Breast epithelium (tissue), 4 donors: ENCODE results near the gene C20orf144. TPM values are rescaled to one million over a fixed set of nuclear protein-coding genes. Genes with fewer than 3 reads are reported as not detected.

Experiments used
- DNase-seq, 2 donors: peaks; one replicate each; pipeline ENCODE4 v3.0.0-alpha.2; 2019; ENCODE audit warnings: low spot score in 2 of 2
- H3K27ac ChIP-seq, 2 donors: fragments of 200-600 bp; sonication (generic) in 1 of 2; one replicate each; pipeline ENCODE4 v1.5.1; 2016 to 2019; ENCODE audit warnings: mild to moderate bottlenecking in 1 of 2
- H3K27me3 ChIP-seq, 2 donors: fragments of 200-600 bp; sonication (generic) in 1 of 2; one replicate each; pipeline versions ENCODE4 v1.5.1 to v1.6.0; 2017 to 2019; ENCODE audit warnings: control low read depth in 1 of 2, mild to moderate bottlenecking in 1 of 2
- H3K36me3 ChIP-seq: fragments of 200-600 bp; one replicate; pipeline ENCODE4 v1.5.1; 2019
- H3K4me1 ChIP-seq, 2 donors: fragments of 200-600 bp; sonication (generic); one replicate each; pipeline ENCODE4 v1.5.1; 2016 to 2019; ENCODE audit warnings: control low read depth in 1 of 2
- H3K4me3 ChIP-seq, 3 donors: fragments of 200-600 bp; sonication (generic); 1 replicate in 2 of 3; 2 replicates in 1 of 3; pipeline ENCODE4 v1.5.1; 2016 to 2019; ENCODE audit warnings: mild to moderate bottlenecking in 3 of 3, moderate library complexity in 2 of 3
- H3K9me3 ChIP-seq, 2 donors: fragments of 200-600 bp; sonication (generic) in 1 of 2; one replicate each; pipeline ENCODE4 v1.5.1; 2016 to 2019; ENCODE audit warnings: control low read depth in 1 of 2
- CTCF ChIP-seq, 3 donors: fragments of 450-650 bp; IDR thresholded peaks; one replicate each; pipeline ENCODE4 v1.5.1; 2016 to 2017; ENCODE audit warnings: antibody characterized with exemption in 3 of 3, mild to moderate bottlenecking in 3 of 3, moderate library complexity in 3 of 3
- POLR2A ChIP-seq: fragments of 450-650 bp; IDR thresholded peaks from one replicate; pipeline ENCODE4 v1.6.1; 2016; ENCODE audit warnings: antibody characterized with exemption, mild to moderate bottlenecking, moderate library complexity
- POLR2AphosphoS5 ChIP-seq, 3 donors: sonication (generic); formaldehyde crosslinking; IDR thresholded peaks; one replicate each; pipeline ENCODE4 v1.6.1; 2017; ENCODE audit warnings: antibody characterized with exemption in 3 of 3
- intact Hi-C: fragments of 100-400 bp; cut with DNase I; formaldehyde crosslinking; loops from one replicate; pipeline ENCODE4 v1.15.1; 2023; ENCODE audit warnings: low total_unique reads
- total RNA-seq, 3 donors: library from RNA; depleted of rRNA; stranded (reverse); fragments of >200 nt; gene quantifications; one replicate each; pipeline ENCODE4 v1.1.0, GENCODE V29; 2016

The C20orf144 gene
- total RNA-seq, 3 donors from 2014 or later, result 0.16 to 0.33 (median 0.29) TPM

GRCh38 chr20:33684533-33685327 lies 22.6 kb downstream of the C20orf144 start:
- peaks cover 6 to 8% of the 10 kb centered on the region in 2 donors for H3K4me1 ChIP-seq
- intact Hi-C loops, result no loop called here
- H3K9me3 ChIP-seq, result no peaks in the 10 kb centered on the region
- no peak for DNase-seq
- H3K27me3 ChIP-seq, result no peaks in the 10 kb centered on the region
- no peaks in the 10 kb centered on the region for H3K36me3 ChIP-seq
- TF ChIP-seq CTCF (IDR thresholded peaks at IDR 0.05), result no peak
- no peak for TF ChIP-seq POLR2A
- TF ChIP-seq POLR2AphosphoS5 (IDR thresholded peaks at IDR 0.05), result no peak
- no peak overlapping the region for H3K27ac ChIP-seq
- H3K4me3 ChIP-seq, result no peak overlapping the region

GRCh38 chr20:33685328-33686099 lies 23.4 kb downstream of the C20orf144 start:
- no peak for DNase-seq
- TF ChIP-seq POLR2AphosphoS5 (IDR thresholded peaks at IDR 0.05) (no peak), CTCF (IDR thresholded peaks at IDR 0.05) (no peak), POLR2A (no peak)
- peak overlapping the region in 1 of 2 donors; percentile 12 for H3K27ac ChIP-seq

GRCh38 chr20:33686100-33686983 lies 24.2 kb downstream of the C20orf144 start, which contains the start of gene E2F1:
Gene E2F1 (minus strand): TSS chr20:33686385. CDS start chr20:33686264, 121 bp downstream.
- intact Hi-C loops, result no loop called here
- Histone ChIP-seq H3K4me3 (peak within 1 kb of the TSS; percentile 28 to 72 (median 48)), H3K36me3 (no peaks in the 10 kb centered on the region), H3K27ac (peak within 1 kb of the TSS; percentile 19 to 45), H3K27me3 (no peaks in the 10 kb centered on the region), H3K4me1 (peaks cover 6 to 8% of the 10 kb centered on the region in 2 donors), H3K9me3 (no peaks in the 10 kb centered on the region)
- peak; percentile 94 to 95 for DNase-seq
- TF ChIP-seq POLR2A, result no peak
- TF ChIP-seq CTCF (IDR thresholded peaks at IDR 0.05), result peak in 1 of 3 donors; percentile 22

More at GRCh38 chr20:33685328-33686099, 23.4 kb downstream of the C20orf144 start:
- Histone ChIP-seq H3K36me3 (no peaks in the 10 kb centered on the region), H3K4me1 (peaks cover 6 to 8% of the 10 kb centered on the region in 2 donors), H3K27me3 (no peaks in the 10 kb centered on the region), H3K9me3 (no peaks in the 10 kb centered on the region), H3K4me3 (peak overlapping the region; percentile 28 to 72 (median 48))
- intact Hi-C loops, result no loop called here

- no peaks in the 10 kb centered on the region for H3K36me3 ChIP-seq
- intact Hi-C loops, result no loop called here
- H3K4me3 ChIP-seq, result peak overlapping the region in 2 of 3 donors; percentile 48 to 72
- H3K9me3 ChIP-seq, result no peaks in the 10 kb centered on the region
- no peaks in the 10 kb centered on the region for H3K27me3 ChIP-seq
- H3K4me1 ChIP-seq, result peaks cover 6 to 8% of the 10 kb centered on the region in 2 donors
- DNase-seq, result no peak
- H3K27ac ChIP-seq, result peak overlapping the region; percentile 19 to 45
- TF ChIP-seq CTCF (IDR thresholded peaks at IDR 0.05), result no peak
- TF ChIP-seq POLR2AphosphoS5 (IDR thresholded peaks at IDR 0.05), result no peak
- TF ChIP-seq POLR2A, result no peak
Measured at GRCh38 chr20:33686984-33687366, 24.8 kb downstream of the C20orf144 start.
